Stimulated activated CD4-positive, alpha-beta T cell treated with anti-CD3 and anti-CD28 coated beads, Interleukin-15, amount 100 ng/mL, for 48 hours (primary cell): Measurements from ENCODE around the gene PCBD2.

Experiments used
- DNase-seq, 2 donors: peaks; one replicate each; pipeline ENCODE4 v3.0.0-alpha.2; 2020; ENCODE audit warnings: low read depth in 2 of 2

Gene PCBD2

GRCh38 chr5:135007749-135008363 lies 102.9 kb downstream of the PCBD2 start:
- no peak for DNase-seq

DNA sequence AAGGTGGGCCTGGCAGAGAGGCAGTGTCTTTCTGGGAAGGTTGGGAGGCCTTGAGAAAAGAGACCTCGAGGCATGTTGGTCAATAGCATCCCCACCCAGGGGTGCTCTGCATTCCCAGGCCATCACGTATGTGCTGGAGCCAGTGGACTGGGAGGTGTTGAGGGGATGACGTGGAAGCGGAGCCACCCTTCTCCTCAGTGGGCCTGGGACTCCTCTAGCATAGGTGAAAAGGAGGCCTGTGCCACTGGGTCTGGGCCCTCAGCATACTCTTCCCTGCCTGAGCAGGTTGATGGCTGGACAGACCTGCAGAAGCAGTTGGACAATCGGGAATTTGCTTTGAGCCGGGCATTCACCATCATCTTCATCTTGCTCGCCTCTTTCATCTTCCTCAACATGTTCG lies 103.6 kb downstream of the PCBD2 start:
- DNase-seq: no peak

GRCh38 chr5:135008981-135009735 lies 104.2 kb downstream of the PCBD2 start:
- no peak for DNase-seq

DNA sequence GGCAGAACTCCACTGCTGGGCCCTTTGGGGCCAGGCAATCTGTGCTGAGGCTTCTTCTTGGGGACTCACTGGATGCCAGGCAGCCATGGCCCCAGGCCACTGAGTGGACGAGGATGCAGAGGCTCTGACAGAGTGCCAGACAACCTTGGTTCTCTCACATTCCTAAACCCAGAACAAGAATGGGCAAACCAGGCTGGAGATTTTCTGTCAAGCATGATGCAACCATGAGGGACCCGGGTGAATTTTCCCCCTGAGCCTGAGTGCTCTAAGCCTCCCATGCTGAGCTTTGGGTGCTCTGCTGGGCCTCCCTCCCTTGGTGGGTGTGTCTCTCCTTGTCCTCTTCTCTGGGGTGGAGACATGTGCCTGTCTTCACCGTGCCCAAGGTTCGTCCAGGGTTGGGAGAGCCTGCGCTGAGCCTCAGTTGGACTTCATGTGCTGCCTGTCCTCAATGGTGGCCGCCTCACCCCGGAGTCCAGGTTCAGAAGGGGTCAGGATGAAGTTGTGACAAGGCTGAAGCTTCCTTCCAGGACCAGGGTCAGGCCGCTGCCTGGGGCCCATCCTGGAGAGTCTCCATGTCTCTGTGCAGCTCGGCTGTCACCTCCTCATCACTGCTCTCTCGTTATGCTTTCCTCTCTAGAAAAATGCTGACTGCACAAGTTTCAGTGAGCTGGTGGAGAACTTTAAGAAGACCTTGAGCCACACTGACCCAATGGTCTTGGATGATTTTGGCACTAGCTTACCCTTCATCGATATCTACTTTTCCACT lies 105.0 kb downstream of the PCBD2 start:
- no peak for DNase-seq

DNA sequence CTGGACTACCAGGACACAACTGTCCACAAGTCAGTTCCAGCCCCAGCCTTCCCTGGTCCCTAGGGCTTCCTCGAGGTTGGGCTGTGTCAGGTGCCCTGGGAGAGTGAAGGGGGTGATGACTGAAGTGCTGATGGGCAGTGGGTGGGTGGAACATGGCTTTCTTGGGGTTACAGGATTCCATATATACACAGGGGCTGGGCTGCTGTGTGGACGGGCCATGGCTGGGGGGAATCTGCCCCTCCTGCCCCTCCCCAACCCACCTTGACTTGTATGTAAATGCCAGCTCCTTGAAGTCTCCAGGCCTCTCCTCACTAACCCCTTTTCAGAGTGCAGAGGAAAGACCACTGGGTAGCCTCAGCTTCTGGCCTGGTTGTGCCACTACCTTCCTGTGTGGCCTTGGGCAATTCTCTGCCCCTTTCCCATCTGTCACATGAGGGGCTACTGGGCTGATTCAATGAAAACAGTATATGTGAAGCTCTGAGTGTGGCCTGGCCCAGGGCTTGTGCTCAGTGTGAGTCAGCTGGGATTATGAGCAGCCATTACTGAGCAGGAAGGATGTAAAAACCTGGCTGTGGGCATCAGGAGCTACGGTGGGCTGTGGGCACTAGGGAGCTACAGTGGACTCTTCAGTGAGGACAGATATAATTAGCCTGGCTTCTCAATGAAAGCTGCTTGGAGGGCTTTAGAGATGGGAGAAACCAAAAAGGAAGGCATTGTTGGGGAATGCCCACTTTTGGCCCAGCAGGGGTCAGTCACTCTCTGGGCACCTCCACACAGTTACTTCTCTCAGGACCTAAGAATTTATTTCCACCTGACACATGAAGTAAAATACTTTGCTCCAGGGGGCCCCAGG lies 105.8 kb downstream of the PCBD2 start:
- DNase-seq: no peak

GRCh38 chr5:135011355-135012032 lies 106.6 kb downstream of the PCBD2 start:
- DNase-seq: no peak

DNA sequence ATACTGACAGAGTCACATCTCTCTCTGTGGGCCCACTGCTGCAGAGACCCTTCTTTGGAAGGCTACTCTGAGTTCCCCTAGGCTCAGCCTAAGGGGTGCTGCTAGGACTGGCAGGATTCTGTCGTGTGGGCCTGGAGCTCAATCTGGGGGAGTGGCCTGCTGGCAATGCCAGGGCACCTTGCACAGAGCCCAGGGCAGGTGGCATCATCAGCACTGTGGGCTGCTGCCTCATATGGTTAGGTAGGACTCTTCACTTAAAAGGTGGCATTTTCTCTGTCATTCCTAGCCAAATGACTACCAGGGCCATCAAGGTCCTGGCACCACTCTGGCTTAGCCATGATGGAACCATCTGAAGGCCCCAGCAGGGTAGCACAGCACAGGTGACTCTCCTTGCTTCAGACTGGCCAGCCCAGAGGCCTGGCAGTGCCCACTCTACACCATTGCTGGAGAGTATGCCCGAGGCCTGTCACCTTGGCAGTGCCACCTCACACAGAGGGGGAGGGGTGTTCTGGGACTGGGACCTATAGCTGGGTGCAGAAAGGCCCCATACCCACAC lies 107.2 kb downstream of the PCBD2 start:
- no peak for DNase-seq
